ENCODE data around the gene NR4A2.

NR4A2 gene

GRCh38 chr2:156346731-156347130 lies 14.2 kb upstream of the NR4A2 start:
- no peak for DNase-seq (ENCODE audit: low read depth)
- H3K4me3 ChIP-seq (ENCODE audit: low read depth, low read length) = no peak overlapping the region
- no peak for TF ChIP-seq CTCF (IDR thresholded peaks at IDR 0.05; ENCODE audit: control insufficient read depth, extremely low read depth, insufficient read depth)

- TF ChIP-seq CTCF (IDR thresholded peaks at IDR 0.05; ENCODE audit: control insufficient read depth, extremely low read depth, insufficient read depth) = no peak
- no peak overlapping the region for H3K4me3 ChIP-seq (ENCODE audit: low read depth, low read length)
- DNase-seq (ENCODE audit: low read depth) = no peak
Observed at GRCh38 chr2:156345582-156345981, 13.1 kb upstream of the NR4A2 start.

- TF ChIP-seq CTCF (IDR thresholded peaks at IDR 0.05; ENCODE audit: control insufficient read depth, extremely low read depth, insufficient read depth) = no peak
- H3K4me3 ChIP-seq (ENCODE audit: low read depth, low read length) = no peak overlapping the region
- DNase-seq (ENCODE audit: low read depth) = no peak
Observed at GRCh38 chr2:156343940-156344301, 11.4 kb upstream of the NR4A2 start.

- TF ChIP-seq CTCF (IDR thresholded peaks at IDR 0.05; ENCODE audit: control insufficient read depth, extremely low read depth, insufficient read depth) = no peak
- DNase-seq (ENCODE audit: low read depth) = no peak
- H3K4me3 ChIP-seq (ENCODE audit: low read depth, low read length) = peak overlapping the region; percentile 51
Observed at GRCh38 chr2:156343096-156343939, 10.8 kb upstream of the NR4A2 start.

- peak; percentile 59 for DNase-seq (ENCODE audit: low read depth)
- no peak for TF ChIP-seq CTCF (IDR thresholded peaks at IDR 0.05; ENCODE audit: control insufficient read depth, extremely low read depth, insufficient read depth)
- H3K4me3 ChIP-seq (ENCODE audit: low read depth, low read length) = peak overlapping the region; percentile 76
Observed at GRCh38 chr2:156342254-156343095, 10.0 kb upstream of the NR4A2 start.

GRCh38 chr2:156341452-156342253 lies 9.1 kb upstream of the NR4A2 start:
- TF ChIP-seq CTCF (IDR thresholded peaks at IDR 0.05; ENCODE audit: control insufficient read depth, extremely low read depth, insufficient read depth) = no peak
- DNase-seq (ENCODE audit: low read depth) = no peak
- peak overlapping the region; percentile 76 for H3K4me3 ChIP-seq (ENCODE audit: low read depth, low read length)
